GM23248 (cell line): ENCODE data around the gene ATP13A1. TPM values are rescaled to one million over a fixed set of nuclear protein-coding genes. Genes with fewer than 3 reads are reported as not detected.

ENCODE experiments used
- DNase-seq: peaks from one replicate; pipeline ENCODE4 v3.0.0-alpha.2; 2015
- H2AFZ ChIP-seq: fragments of 200-600 bp; sonication (generic); 2 replicates; pipeline ENCODE4 v1.6.1; 2016; ENCODE audit warnings: antibody characterized with exemption
- H3F3A ChIP-seq: fragments of 200-600 bp; sonication (generic); 2 replicates; pipeline ENCODE4 v1.6.1; 2016; ENCODE audit warnings: mild to moderate bottlenecking, antibody characterized with exemption, mixed run types; ENCODE audit not compliant: insufficient read depth
- H3K27ac ChIP-seq: fragments of 200-600 bp; sonication (generic); 2 replicates; pipeline ENCODE4 v1.5.1; 2016; ENCODE audit warnings: mild to moderate bottlenecking
- H3K27me3 ChIP-seq: fragments of 200-600 bp; sonication (generic); replicated peaks from 2 replicates; pipeline ENCODE4 v1.6.1; 2016; ENCODE audit warnings: mild to moderate bottlenecking; ENCODE audit not compliant: insufficient read depth
- H3K36me3 ChIP-seq: fragments of 200-600 bp; sonication (generic); 2 replicates; pipeline ENCODE4 v1.6.1; 2016; ENCODE audit warnings: low read depth, mild to moderate bottlenecking
- H3K4me1 ChIP-seq: fragments of 200-600 bp; sonication (generic); 2 replicates; pipeline ENCODE4 v1.6.1; 2016; ENCODE audit warnings: mild to moderate bottlenecking; ENCODE audit not compliant: insufficient read depth
- H3K4me2 ChIP-seq: fragments of 200-600 bp; sonication (generic); one replicate; pipeline ENCODE4 v1.6.1; 2016; ENCODE audit warnings: mild to moderate bottlenecking; ENCODE audit not compliant: unreplicated experiment
- H3K4me3 ChIP-seq: fragments of 200-600 bp; sonication (generic); 2 replicates; pipeline ENCODE4 v1.5.1; 2016; ENCODE audit warnings: mild to moderate bottlenecking
- H3K79me2 ChIP-seq: fragments of 200-600 bp; sonication (generic); 2 replicates; pipeline ENCODE4 v1.6.1; 2016; ENCODE audit warnings: mild to moderate bottlenecking; ENCODE audit not compliant: insufficient read depth
- H3K9ac ChIP-seq: fragments of 200-600 bp; sonication (generic); 2 replicates; pipeline ENCODE4 v1.6.1; 2016; ENCODE audit warnings: mild to moderate bottlenecking
- H3K9me2 ChIP-seq: fragments of 200-600 bp; sonication (generic); 2 replicates; pipeline ENCODE4 v1.6.1; 2016; ENCODE audit warnings: mixed run types, mild to moderate bottlenecking, moderate library complexity; ENCODE audit not compliant: insufficient read depth
- H3K9me3 ChIP-seq: fragments of 200-600 bp; sonication (generic); one replicate; pipeline ENCODE4 v1.6.1; 2017; ENCODE audit warnings: low read depth
- H4K20me1 ChIP-seq: fragments of 200-600 bp; sonication (generic); 2 replicates; pipeline ENCODE4 v1.6.0; 2016; ENCODE audit not compliant: insufficient read depth
- EZH2 ChIP-seq: fragments of 200-600 bp; sonication (generic); IDR thresholded peaks from 2 replicates; pipeline ENCODE4 v1.6.1; 2018; ENCODE audit warnings: antibody characterized with exemption, mild to moderate bottlenecking; ENCODE audit not compliant: insufficient read depth, poor library complexity, severe bottlenecking
- EZH2phosphoT487 ChIP-seq: fragments of 200-600 bp; sonication (generic); IDR thresholded peaks from 2 replicates; pipeline ENCODE4 v1.6.1; 2018; ENCODE audit warnings: antibody characterized with exemption, moderate library complexity, mild to moderate bottlenecking, low read depth; ENCODE audit not compliant: insufficient read depth
- WGBS, 2 experiments: methylation state at CpG; one replicate each; pipeline ENCODE4 v1.1.6; 2015 to 2017; ENCODE audit warnings: low lambda C conversion rate in 2 of 2, low coverage in 1 of 2; ENCODE audit errors: missing lambda C conversion rate in 2 of 2; 5-methylcytosine and 5-hydroxymethylcytosine counted together
- in situ Hi-C: fragments of 300-500 bp; cut with MboI; formaldehyde crosslinking; loops from 2 replicates; pipeline ENCODE4 v1.15.0; 2020
- polyA plus RNA-seq: library from polyadenylated mRNA; unstranded; fragments of >200 nt; fragmentation: Nextera tagmentation; extraction: Ambion mirVana; gene quantifications from 2 replicates; pipeline ENCODE4 v1.2.1, GENCODE V29; 2016
- total RNA-seq: library from RNA; depleted of rRNA; stranded (reverse); fragments of >200 nt; shearing (Covaris generic); gene quantifications from 2 replicates; pipeline ENCODE4 v1.2.3, GENCODE V29; 2014

Gene ATP13A1
- total and polyA plus RNA-seq, 2 experiments from 2014 or later = 42.3 to 101 TPM

DNA sequence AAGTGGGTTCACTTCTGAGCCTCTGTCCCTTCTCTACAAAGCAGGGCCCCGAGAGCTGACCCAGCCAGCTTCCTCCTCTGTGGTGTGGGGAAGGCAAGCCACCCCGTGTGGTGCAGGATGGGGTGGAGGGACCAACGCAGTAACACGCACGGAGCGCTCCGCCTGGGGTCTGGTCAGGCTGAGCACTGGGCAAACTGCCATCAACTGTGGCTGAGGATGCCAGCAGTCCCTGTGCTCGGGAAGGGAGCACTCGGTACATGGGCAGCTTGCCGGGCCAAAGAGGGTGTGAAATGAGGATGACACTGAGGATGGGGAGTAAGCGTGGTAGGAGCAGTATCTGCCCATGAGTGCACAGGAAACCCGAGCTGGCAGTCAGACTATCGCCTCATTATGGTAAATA is 12.4 kb downstream of the ATP13A1 start:
- Histone ChIP-seq H3K4me1 (no peaks in the 10 kb centered on the region), H3K27ac (no peak overlapping the region), H3K9ac (no peak overlapping the region), H3K27me3 (no peaks in the 10 kb centered on the region), H3K36me3 (peaks cover 5% of the 10 kb centered on the region; the same call in 1 of the 2 replicates), H3K9me3 (no peaks in the 10 kb centered on the region), H3K9me2 (no peaks in the 10 kb centered on the region), H2AFZ (no peak overlapping the region), H3F3A (no peaks in the 10 kb centered on the region), H3K4me3 (no peak overlapping the region), H3K4me2 (no peak overlapping the region), H3K79me2 (no peaks in the 10 kb centered on the region), H4K20me1 (no peaks in the 10 kb centered on the region)
- no peak for DNase-seq
- TF ChIP-seq EZH2phosphoT487 (no peak), EZH2 (no peak)
- in situ Hi-C loops = no loop called here
- WGBS, 2 experiments = 66 to 70% methylated on average over 13 of the region's 13 CpGs

DNA sequence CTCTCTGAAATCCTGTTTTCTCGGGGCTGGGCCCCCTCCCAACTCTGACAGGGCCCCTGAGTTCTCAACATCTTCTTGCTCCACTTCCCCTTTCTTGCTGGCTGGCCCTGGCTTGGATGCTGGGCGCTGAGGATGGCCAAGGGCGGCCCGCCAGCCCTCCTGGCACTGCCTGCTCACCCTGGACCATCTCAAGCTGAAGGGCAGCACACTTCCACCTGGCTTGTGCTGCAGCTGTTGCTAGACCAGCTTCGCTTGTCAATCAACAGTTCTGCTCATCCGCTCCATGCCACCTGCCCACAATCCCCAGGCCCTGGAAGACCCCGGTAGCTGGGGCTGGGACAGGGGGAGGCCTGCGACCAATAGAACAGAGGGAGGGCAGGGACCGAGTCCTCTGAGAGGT is 13.1 kb downstream of the ATP13A1 start:
- no peak overlapping the region for H3K4me2 ChIP-seq
- no peak overlapping the region for H3K9ac ChIP-seq
- H3K27ac ChIP-seq = no peak overlapping the region
- TF ChIP-seq EZH2 (no peak), EZH2phosphoT487 (no peak)
- no peak overlapping the region for H3K4me3 ChIP-seq
- no peak overlapping the region for H2AFZ ChIP-seq
- H3K27me3 ChIP-seq = no peaks in the 10 kb centered on the region
- H3K9me3 ChIP-seq = no peaks in the 10 kb centered on the region
- peaks cover 5% of the 10 kb centered on the region; the same call in 1 of the 2 replicates for H3K36me3 ChIP-seq
- H4K20me1 ChIP-seq = no peaks in the 10 kb centered on the region
- DNase-seq = no peak
- WGBS, 2 experiments = 95 to 96% methylated on average over 9 of the region's 9 CpGs
- H3K9me2 ChIP-seq = no peaks in the 10 kb centered on the region
- no peaks in the 10 kb centered on the region for H3F3A ChIP-seq
- no peaks in the 10 kb centered on the region for H3K4me1 ChIP-seq
- no peaks in the 10 kb centered on the region for H3K79me2 ChIP-seq
- in situ Hi-C loops = no loop called here

DNA sequence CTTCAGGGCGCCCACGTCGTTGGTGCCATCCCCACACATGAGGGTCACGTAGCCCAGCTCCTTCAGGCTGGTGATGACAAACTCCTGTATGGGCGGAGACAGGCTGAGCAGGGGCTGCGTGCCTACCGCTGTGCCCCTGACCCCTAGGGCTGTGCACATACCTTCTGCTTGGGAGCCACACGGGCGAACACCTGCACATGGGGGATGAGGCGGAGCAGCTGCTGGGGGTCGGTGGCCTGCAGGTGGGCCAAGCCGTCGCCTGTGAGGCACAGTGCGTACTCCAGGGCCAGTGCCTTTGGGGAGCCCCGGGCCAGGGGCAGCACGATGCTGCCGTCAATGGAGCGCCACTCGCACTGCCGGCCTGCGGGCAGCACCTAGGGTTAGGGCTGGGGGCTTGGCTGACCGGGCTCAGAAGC is 13.9 kb downstream of the ATP13A1 start:
- no peak overlapping the region for H3K9ac ChIP-seq
- WGBS, 2 experiments = 90 to 92% methylated on average over 18 to 22 of the region's 22 CpGs
- no peak overlapping the region for H3K27ac ChIP-seq
- no peak for TF ChIP-seq EZH2phosphoT487
- TF ChIP-seq EZH2 = no peak
- no peak overlapping the region for H2AFZ ChIP-seq
- no peak overlapping the region for H3K4me2 ChIP-seq
- peaks cover 1% of the 10 kb centered on the region for H3F3A ChIP-seq
- DNase-seq = no peak
- no peaks in the 10 kb centered on the region for H3K4me1 ChIP-seq
- in situ Hi-C loops = no loop called here
- H3K79me2 ChIP-seq = no peaks in the 10 kb centered on the region
- no peaks in the 10 kb centered on the region for H3K9me2 ChIP-seq
- H3K27me3 ChIP-seq = no peaks in the 10 kb centered on the region
- H3K36me3 ChIP-seq = no peaks in the 10 kb centered on the region; the same call in 1 of the 2 replicates
- no peaks in the 10 kb centered on the region for H3K9me3 ChIP-seq
- no peaks in the 10 kb centered on the region for H4K20me1 ChIP-seq
- no peak overlapping the region for H3K4me3 ChIP-seq

DNA sequence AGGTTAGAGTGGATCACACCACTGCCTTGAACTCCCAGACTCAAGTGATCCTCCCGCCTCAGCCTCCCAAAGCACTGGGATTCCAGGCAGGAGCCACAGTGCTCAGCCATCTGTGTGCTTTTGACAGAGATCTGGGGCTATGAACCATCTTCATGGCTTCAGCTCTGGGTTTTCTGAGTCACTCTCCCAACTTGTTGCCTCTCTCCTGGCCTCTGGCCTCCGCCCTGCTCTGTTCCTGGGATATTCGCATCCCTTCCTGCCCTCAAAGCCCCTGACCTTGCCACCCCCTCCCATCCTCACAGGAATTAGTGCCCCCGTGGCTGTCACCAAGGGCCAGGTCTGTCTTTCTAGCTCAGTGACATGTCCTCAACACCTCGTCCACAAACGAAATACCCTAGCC is 14.3 kb downstream of the ATP13A1 start:
- H3K4me2 ChIP-seq = no peak overlapping the region
- no peak for TF ChIP-seq EZH2
- TF ChIP-seq EZH2phosphoT487 = no peak
- H3K4me3 ChIP-seq = no peak overlapping the region
- no peaks in the 10 kb centered on the region for H3K9me3 ChIP-seq
- H3K36me3 ChIP-seq = no peaks in the 10 kb centered on the region; the same call in 1 of the 2 replicates
- no peak overlapping the region for H2AFZ ChIP-seq
- WGBS, 2 experiments = 86 to 87% methylated on average over 6 of the region's 6 CpGs
- H3K4me1 ChIP-seq = no peaks in the 10 kb centered on the region
- H4K20me1 ChIP-seq = no peaks in the 10 kb centered on the region
- H3K27ac ChIP-seq = no peak overlapping the region
- in situ Hi-C loops = no loop called here
- DNase-seq = peak; percentile 33
- H3K27me3 ChIP-seq = no peaks in the 10 kb centered on the region
- no peak overlapping the region for H3K9ac ChIP-seq
- H3F3A ChIP-seq = peaks cover 5% of the 10 kb centered on the region
- no peaks in the 10 kb centered on the region for H3K79me2 ChIP-seq
- no peaks in the 10 kb centered on the region for H3K9me2 ChIP-seq
